C4-2B (cell line): Measurements from ENCODE around the gene GUSB.

Source experiments
- CTCF ChIP-seq: fragments of 450-650 bp; conservative IDR thresholded peaks from 2 replicates; pipeline ENCODE4 v1.5.1; 2017; ENCODE audit warnings: mild to moderate bottlenecking
- ZFX ChIP-seq: fragments of 450-650 bp; IDR thresholded peaks from 2 replicates; pipeline ENCODE4 v1.6.1; 2017

- no peak for TF ChIP-seq CTCF
- TF ChIP-seq ZFX, result no peak
These were observed 7.1 kb downstream of the GUSB start for GRCh38 chr7:65974876-65975275.
